A549 (cell line): ENCODE measurements around the gene WWC1. TPM values are rescaled to one million over a fixed set of nuclear protein-coding genes. Genes with fewer than 3 reads are reported as not detected.
A peak's percentile ranks its signal among the peaks of the same experiment; 100 is the strongest.

ENCODE experiments used
- ATAC-seq, 2 experiments: fragments of 200-7000 bp in 1 of 2; fragments of >200 bp in 1 of 2; cut with Nextera tagmentation in 1 of 2; cut with Tn5 transposase in 1 of 2; 3 replicates each; pipeline versions ENCODE4 v1.8.0 to v1.9.1; 2018 to 2020; ENCODE audit warnings: mild to moderate bottlenecking in 1 of 2, moderate library complexity in 1 of 2
- CTCF ChIA-PET: fragments of 300-600 bp; sonication (Branson Sonifier 250); formaldehyde crosslinking; extraction: SDS; loops from one replicate; lab custom pipeline; 2021; ENCODE audit warnings: antibody characterized with exemption, inconsistent platforms; lab: Yijun Ruan, JAX
- POLR2A ChIA-PET: fragments of 350-600 bp; formaldehyde crosslinking; extraction: SDS; loops from one replicate; lab custom pipeline; 2021; ENCODE audit warnings: antibody characterized with exemption, inconsistent platforms; lab: Yijun Ruan, JAX
- DNase-seq, 2 experiments: peaks; one replicate each; pipeline versions ENCODE4 v3.0.0 to v3.0.0-alpha.2; 2011 to 2016; ENCODE audit warnings: low read depth in 1 of 2, low spot score in 1 of 2
- FAIRE-seq: peaks from 2 replicates; lab custom pipeline; 2011; peaks lifted over from hg19 to GRCh38; lab: Jason Lieb, UNC
- H3K27ac ChIP-seq, 2 experiments: fragments of >200 bp; sonication (Bioruptor Twin); formaldehyde crosslinking; 3 replicates each; pipeline ENCODE4 v1.5.1; 2016 to 2017
- H3K4me1 ChIP-seq: fragments of >200 bp; sonication (Bioruptor Twin); formaldehyde crosslinking; 3 replicates; pipeline ENCODE4 v1.6.1; 2016
- H3K4me2 ChIP-seq: fragments of >200 bp; sonication (Bioruptor Twin); formaldehyde crosslinking; 3 replicates; pipeline ENCODE4 v1.6.1; 2016
- H3K4me3 ChIP-seq: fragments of >200 bp; sonication (Bioruptor Twin); formaldehyde crosslinking; 3 replicates; pipeline ENCODE4 v1.5.1; 2016
- H3K9me3 ChIP-seq: fragments of >200 bp; sonication (Bioruptor Twin); formaldehyde crosslinking; 3 replicates; pipeline ENCODE4 v1.6.1; 2016
- CHD2 ChIP-seq: fragments of 150-350 bp; IDR thresholded peaks from 2 replicates; pipeline ENCODE4 v1.6.1; 2014; ENCODE audit warnings: low read length; ENCODE audit not compliant: partially characterized antibody
- CHD4 ChIP-seq: fragments of 200-600 bp; sonication (generic); IDR thresholded peaks from 2 replicates; pipeline ENCODE4 v1.6.1; 2016; ENCODE audit warnings: antibody characterized with exemption, mild to moderate bottlenecking, borderline replicate concordance
- EHF ChIP-seq: fragments of 250-450 bp; sonication (Bioruptor Pico); IDR thresholded peaks from 2 replicates; pipeline ENCODE4 v1.5.0; 2020; ENCODE audit warnings: mild to moderate bottlenecking
- EHMT2 ChIP-seq: fragments of 200-600 bp; sonication (generic); IDR thresholded peaks from 2 replicates; pipeline ENCODE4 v1.6.1; 2016; ENCODE audit warnings: antibody characterized with exemption, low read depth, mild to moderate bottlenecking, moderate library complexity
- EP300 ChIP-seq, 2 experiments: fragments of >200 bp; sonication (Bioruptor Twin); formaldehyde crosslinking; IDR thresholded peaks; 2 replicates in 1 of 2; 3 replicates in 1 of 2; pipeline ENCODE4 v1.6.1; 2016 to 2017
- FOSL2 ChIP-seq, 2 experiments: fragments of 450-650 bp in 1 of 2; fragments of >200 bp in 1 of 2; sonication (Bioruptor Twin) in 1 of 2; formaldehyde crosslinking; IDR thresholded peaks; 2 replicates each; pipeline versions ENCODE4 v1.5.0 to v1.6.1; 2016 to 2020; ENCODE audit warnings: mild to moderate bottlenecking in 1 of 2, moderate library complexity in 1 of 2
- FOXS1 ChIP-seq: fragments of 250-450 bp; sonication (Bioruptor Pico); IDR thresholded peaks from 2 replicates; pipeline ENCODE4 v1.5.0; 2020; ENCODE audit warnings: mild to moderate bottlenecking, moderate library complexity
- HEYL ChIP-seq: fragments of 250-450 bp; sonication (Bioruptor Pico); IDR thresholded peaks from 2 replicates; pipeline ENCODE4 v1.8.0; 2021; ENCODE audit warnings: mild to moderate bottlenecking, moderate library complexity
- HOXA7 ChIP-seq: fragments of 250-450 bp; sonication (Bioruptor Pico); IDR thresholded peaks from 2 replicates; pipeline ENCODE4 v1.5.0; 2020; ENCODE audit warnings: mild to moderate bottlenecking, moderate library complexity
- HOXB13 ChIP-seq: fragments of 250-450 bp; sonication (Bioruptor Pico); IDR thresholded peaks from 2 replicates; pipeline ENCODE4 v1.5.0; 2020; ENCODE audit warnings: low read depth, mild to moderate bottlenecking, moderate library complexity
- JUN ChIP-seq, 2 experiments: fragments of >200 bp; sonication (Bioruptor Twin); formaldehyde crosslinking; IDR thresholded peaks; 2 replicates in 1 of 2; 3 replicates in 1 of 2; pipeline ENCODE4 v1.6.1; 2016 to 2017
- JUNB ChIP-seq: fragments of >200 bp; sonication (Bioruptor Twin); formaldehyde crosslinking; IDR thresholded peaks from 2 replicates; pipeline ENCODE4 v1.6.1; 2016
- MAFK ChIP-seq: fragments of 450-650 bp; IDR thresholded peaks from 2 replicates; pipeline ENCODE4 v1.6.1; 2014; ENCODE audit not compliant: partially characterized antibody
- MAX ChIP-seq: IDR thresholded peaks from 2 replicates; pipeline ENCODE4 v1.6.1; 2012
- NFE2L2 ChIP-seq: fragments of 150-350 bp; conservative IDR thresholded peaks from 2 replicates; pipeline ENCODE4 v1.6.1; 2014; ENCODE audit warnings: low read length
- NPAS2 ChIP-seq: fragments of 250-450 bp; sonication (Bioruptor Pico); IDR thresholded peaks from 2 replicates; pipeline ENCODE4 v1.8.0; 2022; ENCODE audit warnings: mild to moderate bottlenecking, moderate library complexity, borderline replicate concordance
- NR3C1 ChIP-seq: fragments of >200 bp; sonication (Bioruptor Twin); formaldehyde crosslinking; IDR thresholded peaks from 3 replicates; pipeline ENCODE4 v1.6.1; 2017
- PHF8 ChIP-seq: fragments of 200-600 bp; sonication (generic); IDR thresholded peaks from 2 replicates; pipeline ENCODE4 v1.6.1; 2016; ENCODE audit warnings: low read depth, mild to moderate bottlenecking, antibody characterized with exemption, moderate library complexity, borderline replicate concordance
- RAD21 ChIP-seq, 2 experiments: fragments of >200 bp in 1 of 2; sonication (Bioruptor Twin) in 1 of 2; formaldehyde crosslinking in 1 of 2; IDR thresholded peaks in 1 of 2; conservative IDR thresholded peaks in 1 of 2; 2 replicates in 1 of 2; 3 replicates in 1 of 2; pipeline ENCODE4 v1.6.1; 2012 to 2018; ENCODE audit warnings: inconsistent platforms in 1 of 2
- RCOR1 ChIP-seq: fragments of 150-350 bp; IDR thresholded peaks from 2 replicates; pipeline ENCODE4 v1.6.1; 2014; ENCODE audit warnings: antibody characterized with exemption, low read length, low read depth
- RNF2 ChIP-seq: fragments of 200-600 bp; sonication (generic); IDR thresholded peaks from 2 replicates; pipeline ENCODE4 v1.6.1; 2016; ENCODE audit warnings: low read depth, mild to moderate bottlenecking, antibody characterized with exemption, moderate library complexity, borderline replicate concordance
- SMC3 ChIP-seq: fragments of >200 bp; sonication (Bioruptor Twin); formaldehyde crosslinking; IDR thresholded peaks from 3 replicates; pipeline ENCODE4 v1.6.1; 2018; ENCODE audit warnings: inconsistent platforms
- TFCP2L1 ChIP-seq: fragments of 250-450 bp; sonication (Bioruptor Pico); IDR thresholded peaks from 2 replicates; pipeline ENCODE4 v1.5.0; 2021; ENCODE audit warnings: mild to moderate bottlenecking
- TP53 ChIP-seq: fragments of 250-450 bp; sonication (Bioruptor Pico); IDR thresholded peaks from 2 replicates; pipeline ENCODE4 v1.5.0; 2021; ENCODE audit warnings: mild to moderate bottlenecking, moderate library complexity
- USF2 ChIP-seq: fragments of 450-650 bp; IDR thresholded peaks from 2 replicates; pipeline ENCODE4 v1.6.1; 2014; ENCODE audit warnings: antibody characterized with exemption
- ZFP36 ChIP-seq: fragments of 450-650 bp; IDR thresholded peaks from 2 replicates; pipeline ENCODE4 v1.6.1; 2014; ENCODE audit warnings: borderline replicate concordance; ENCODE audit not compliant: partially characterized antibody
- WGBS: methylation state at CpG from one replicate; pipeline ENCODE4 v1.1.6; 2017; ENCODE audit errors: missing lambda C conversion rate; 5-methylcytosine and 5-hydroxymethylcytosine counted together
- polyA plus RNA-seq, 4 experiments: library from polyadenylated mRNA; depleted of rRNA in 3 of 4; stranded (reverse); fragments of >200 nt; fragmentation: RNase III in 1 of 4; extraction: RNeasy Plus Mini Kit Qiagen cat#74134 plus additional on column Dnase treatment in 1 of 4; gene quantifications; 2 replicates in 3 of 4; 3 replicates in 1 of 4; pipeline ENCODE4 v1.2.3, GENCODE V29; 2011 to 2017
- TF ChIP-seq, protein P1 (sequence below): IDR thresholded peaks from 2 replicates; pipeline ENCODE4 v1.6.1; 2012; ENCODE audit warnings: low read depth, borderline replicate concordance
- TF ChIP-seq, protein P2 (sequence below): fragments of 200-600 bp; sonication (generic); IDR thresholded peaks from 2 replicates; pipeline ENCODE4 v1.6.1; 2016; ENCODE audit warnings: antibody characterized with exemption, mild to moderate bottlenecking, moderate library complexity
- TF ChIP-seq, protein P3 (sequence below): fragments of >200 bp; sonication (Bioruptor Twin); formaldehyde crosslinking; IDR thresholded peaks from 3 replicates; pipeline ENCODE4 v1.6.1; 2016

WWC1 gene
- polyA plus RNA-seq, 2 of the 4 experiments (the other 2 are of a cell fraction): 88.5 to 98.1 TPM

DNA sequence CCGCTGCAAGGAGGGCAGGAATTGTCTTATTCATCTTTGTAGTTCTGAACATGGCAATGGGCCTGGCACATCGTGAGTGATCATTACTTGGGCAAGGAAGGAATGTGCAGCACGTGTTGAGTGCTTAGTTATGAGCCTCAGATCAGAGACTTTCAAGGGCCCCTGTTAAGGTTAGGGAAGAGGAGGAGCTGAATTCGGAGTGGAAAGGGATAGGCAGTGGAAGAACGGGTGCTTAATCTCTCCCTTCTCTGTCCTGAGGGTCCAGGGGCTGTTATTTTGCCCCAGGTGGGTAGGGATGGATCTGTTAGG is 135.4 kb downstream of the WWC1 start:
- no peak for DNase-seq
- no peak overlapping the region for H3K4me2 ChIP-seq
- no peak for FAIRE-seq
- peak overlapping the region in 1 of 2 experiments; percentile 27; a peak in 1 of 6 replicates for H3K27ac ChIP-seq
- TF ChIP-seq, protein P1, sequence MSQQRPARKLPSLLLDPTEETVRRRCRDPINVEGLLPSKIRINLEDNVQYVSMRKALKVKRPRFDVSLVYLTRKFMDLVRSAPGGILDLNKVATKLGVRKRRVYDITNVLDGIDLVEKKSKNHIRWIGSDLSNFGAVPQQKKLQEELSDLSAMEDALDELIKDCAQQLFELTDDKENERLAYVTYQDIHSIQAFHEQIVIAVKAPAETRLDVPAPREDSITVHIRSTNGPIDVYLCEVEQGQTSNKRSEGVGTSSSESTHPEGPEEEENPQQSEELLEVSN: no peak
- TF ChIP-seq CHD4 (no peak), MAX (no peak), RNF2 (no peak), TFCP2L1 (CRISPR knock-in tag) (no peak), SMC3 (no peak), HOXB13 (CRISPR knock-in tag) (no peak), EP300 (IDR thresholded peaks at IDR 0.05) (no peak), RCOR1 (no peak), EHF (no peak), HOXA7 (CRISPR knock-in tag) (no peak), HEYL (CRISPR knock-in tag) (no peak), ZFP36 (no peak), USF2 (no peak), RAD21 (conservative IDR thresholded peaks at IDR 0.05 in 1 of 2, IDR thresholded peaks at IDR 0.05 in 1 of 2) (no peak), JUN (IDR thresholded peaks at IDR 0.05) (no peak), MAFK (no peak)
- WGBS: 96% methylated on average over 5 of the region's 5 CpGs
- H3K9me3 ChIP-seq: no peaks in the 10 kb centered on the region
- H3K4me3 ChIP-seq: no peak overlapping the region
- H3K4me1 ChIP-seq: peaks cover 29% of the 10 kb centered on the region
- CTCF ChIA-PET: no interaction called here
- POLR2A ChIA-PET: no interaction called here
- ATAC-seq: no peak

- WGBS: 92% methylated on average over 4 of the region's 4 CpGs
- TF ChIP-seq EHMT2 (no peak), CHD2 (no peak), JUNB (no peak), NFE2L2 (no peak)
- no peak for ATAC-seq
- H3K4me1 ChIP-seq: peaks cover 25% of the 10 kb centered on the region
- H3K27ac ChIP-seq: peak overlapping the region in 1 of 2 experiments; percentile 27; a peak in 1 of 6 replicates
- FAIRE-seq: no peak
- H3K4me2 ChIP-seq: no peak overlapping the region
- ChIA-PET CTCF (no interaction called here), POLR2A (no interaction called here)
- no peaks in the 10 kb centered on the region for H3K9me3 ChIP-seq
- no peak overlapping the region for H3K4me3 ChIP-seq
- DNase-seq: no peak
Observed at GRCh38 chr5:168427224-168427623, 135.8 kb downstream of the WWC1 start.

- no peak for DNase-seq
- no peak for FAIRE-seq
- Histone ChIP-seq H3K4me1 (peaks cover 13% of the 10 kb centered on the region), H3K27ac (no peak overlapping the region), H3K9me3 (no peaks in the 10 kb centered on the region), H3K4me2 (no peak overlapping the region), H3K4me3 (no peak overlapping the region)
- ChIA-PET POLR2A (no interaction called here), CTCF (interaction anchor here (0.9 kb wide), 1 partner anchor 17 kb away, joined by 3 read pairs; no protein-coding TSS in a partner anchor)
- no peak for ATAC-seq
- no peak for TF ChIP-seq FOSL2 (IDR thresholded peaks at IDR 0.05)
- TF ChIP-seq FOSL2 (CRISPR knock-in tag; IDR thresholded peaks at IDR 0.05): no peak
- no peak for TF ChIP-seq PHF8
- no peak for TF ChIP-seq CHD4
- no peak for TF ChIP-seq NR3C1
- no peak for TF ChIP-seq NPAS2 (CRISPR knock-in tag)
- TF ChIP-seq, protein P2, sequence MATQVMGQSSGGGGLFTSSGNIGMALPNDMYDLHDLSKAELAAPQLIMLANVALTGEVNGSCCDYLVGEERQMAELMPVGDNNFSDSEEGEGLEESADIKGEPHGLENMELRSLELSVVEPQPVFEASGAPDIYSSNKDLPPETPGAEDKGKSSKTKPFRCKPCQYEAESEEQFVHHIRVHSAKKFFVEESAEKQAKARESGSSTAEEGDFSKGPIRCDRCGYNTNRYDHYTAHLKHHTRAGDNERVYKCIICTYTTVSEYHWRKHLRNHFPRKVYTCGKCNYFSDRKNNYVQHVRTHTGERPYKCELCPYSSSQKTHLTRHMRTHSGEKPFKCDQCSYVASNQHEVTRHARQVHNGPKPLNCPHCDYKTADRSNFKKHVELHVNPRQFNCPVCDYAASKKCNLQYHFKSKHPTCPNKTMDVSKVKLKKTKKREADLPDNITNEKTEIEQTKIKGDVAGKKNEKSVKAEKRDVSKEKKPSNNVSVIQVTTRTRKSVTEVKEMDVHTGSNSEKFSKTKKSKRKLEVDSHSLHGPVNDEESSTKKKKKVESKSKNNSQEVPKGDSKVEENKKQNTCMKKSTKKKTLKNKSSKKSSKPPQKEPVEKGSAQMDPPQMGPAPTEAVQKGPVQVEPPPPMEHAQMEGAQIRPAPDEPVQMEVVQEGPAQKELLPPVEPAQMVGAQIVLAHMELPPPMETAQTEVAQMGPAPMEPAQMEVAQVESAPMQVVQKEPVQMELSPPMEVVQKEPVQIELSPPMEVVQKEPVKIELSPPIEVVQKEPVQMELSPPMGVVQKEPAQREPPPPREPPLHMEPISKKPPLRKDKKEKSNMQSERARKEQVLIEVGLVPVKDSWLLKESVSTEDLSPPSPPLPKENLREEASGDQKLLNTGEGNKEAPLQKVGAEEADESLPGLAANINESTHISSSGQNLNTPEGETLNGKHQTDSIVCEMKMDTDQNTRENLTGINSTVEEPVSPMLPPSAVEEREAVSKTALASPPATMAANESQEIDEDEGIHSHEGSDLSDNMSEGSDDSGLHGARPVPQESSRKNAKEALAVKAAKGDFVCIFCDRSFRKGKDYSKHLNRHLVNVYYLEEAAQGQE: no peak
- no peak for TF ChIP-seq TP53
- TF ChIP-seq, protein P3, sequence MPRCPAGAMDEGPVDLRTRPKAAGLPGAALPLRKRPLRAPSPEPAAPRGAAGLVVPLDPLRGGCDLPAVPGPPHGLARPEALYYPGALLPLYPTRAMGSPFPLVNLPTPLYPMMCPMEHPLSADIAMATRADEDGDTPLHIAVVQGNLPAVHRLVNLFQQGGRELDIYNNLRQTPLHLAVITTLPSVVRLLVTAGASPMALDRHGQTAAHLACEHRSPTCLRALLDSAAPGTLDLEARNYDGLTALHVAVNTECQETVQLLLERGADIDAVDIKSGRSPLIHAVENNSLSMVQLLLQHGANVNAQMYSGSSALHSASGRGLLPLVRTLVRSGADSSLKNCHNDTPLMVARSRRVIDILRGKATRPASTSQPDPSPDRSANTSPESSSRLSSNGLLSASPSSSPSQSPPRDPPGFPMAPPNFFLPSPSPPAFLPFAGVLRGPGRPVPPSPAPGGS: no peak
- TF ChIP-seq FOXS1 (CRISPR knock-in tag): no peak
- 94% methylated on average over 10 of the region's 10 CpGs for WGBS
Observed at GRCh38 chr5:168428552-168428951, 137.1 kb downstream of the WWC1 start.
